DLD1 (cell line): ENCODE measurements around the gene PCNX2.

Experiments
- in situ Hi-C: cut with HindIII; loops from 2 replicates; pipeline ENCODE4 v1.10.0; 2017; ENCODE audit warnings: low sequenced_read_pairs

PCNX2 gene

DNA sequence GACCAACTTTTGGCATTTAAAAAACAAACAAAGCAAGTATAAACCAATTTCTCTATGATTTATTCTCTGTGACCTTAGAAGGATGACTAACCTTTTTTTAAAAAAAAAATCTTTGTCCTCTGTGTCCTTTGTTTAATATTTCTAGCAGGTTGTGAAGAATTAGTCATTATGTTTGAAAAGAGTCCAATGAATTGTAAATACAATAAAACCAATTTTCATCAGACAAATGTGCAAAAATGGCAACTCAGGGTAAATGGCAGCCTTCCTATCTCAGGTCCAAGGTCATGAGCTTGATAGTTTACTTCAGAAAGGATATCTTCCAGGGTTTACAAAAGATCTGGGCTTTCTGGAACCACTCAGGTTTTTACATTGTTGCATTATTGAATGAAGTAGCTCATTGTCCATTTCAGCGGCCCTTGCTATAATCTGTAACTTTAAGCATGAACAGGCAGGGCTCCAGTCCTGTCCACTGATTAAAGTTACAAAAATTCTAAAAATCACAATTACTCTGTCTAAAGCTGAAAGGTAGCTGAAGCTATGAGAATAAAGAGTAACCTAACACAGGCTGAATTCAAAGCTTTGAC is 20.3 kb upstream of the PCNX2 start:
- in situ Hi-C loops, result no loop called here

DNA sequence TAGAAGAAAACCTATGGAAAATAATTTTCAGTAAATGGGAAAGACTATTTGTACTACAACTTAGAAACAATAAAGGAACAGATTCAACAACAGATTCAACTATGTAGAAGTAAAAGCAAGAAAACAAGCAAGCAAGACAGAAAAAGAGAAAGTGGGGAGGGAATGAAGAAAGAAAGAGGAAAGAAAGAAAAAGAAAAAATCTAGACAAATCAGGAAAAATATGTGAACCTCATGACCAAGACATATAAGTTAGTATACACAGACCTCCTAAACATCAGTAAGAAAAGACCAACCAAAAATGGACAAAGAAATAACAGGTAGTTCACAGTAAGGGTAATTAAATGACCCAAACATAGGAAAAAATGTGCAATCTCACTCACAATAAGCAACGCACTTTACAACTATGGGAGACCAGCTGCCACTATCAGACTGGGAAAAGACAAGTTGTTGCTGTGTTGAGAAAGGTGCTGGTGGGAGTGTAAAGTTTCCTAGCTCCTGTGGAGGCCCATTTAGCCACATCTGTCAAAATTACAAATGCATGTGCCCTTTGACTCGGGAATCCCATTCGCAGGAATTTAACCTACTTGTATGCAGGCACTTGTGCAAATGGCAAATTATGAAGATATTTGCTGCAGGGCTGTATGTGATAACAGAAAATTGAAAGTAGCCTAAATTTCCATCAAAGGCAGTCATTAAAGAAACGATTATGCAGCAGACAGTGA is 18.1 kb upstream of the PCNX2 start:
- in situ Hi-C loops, result no loop called here

DNA sequence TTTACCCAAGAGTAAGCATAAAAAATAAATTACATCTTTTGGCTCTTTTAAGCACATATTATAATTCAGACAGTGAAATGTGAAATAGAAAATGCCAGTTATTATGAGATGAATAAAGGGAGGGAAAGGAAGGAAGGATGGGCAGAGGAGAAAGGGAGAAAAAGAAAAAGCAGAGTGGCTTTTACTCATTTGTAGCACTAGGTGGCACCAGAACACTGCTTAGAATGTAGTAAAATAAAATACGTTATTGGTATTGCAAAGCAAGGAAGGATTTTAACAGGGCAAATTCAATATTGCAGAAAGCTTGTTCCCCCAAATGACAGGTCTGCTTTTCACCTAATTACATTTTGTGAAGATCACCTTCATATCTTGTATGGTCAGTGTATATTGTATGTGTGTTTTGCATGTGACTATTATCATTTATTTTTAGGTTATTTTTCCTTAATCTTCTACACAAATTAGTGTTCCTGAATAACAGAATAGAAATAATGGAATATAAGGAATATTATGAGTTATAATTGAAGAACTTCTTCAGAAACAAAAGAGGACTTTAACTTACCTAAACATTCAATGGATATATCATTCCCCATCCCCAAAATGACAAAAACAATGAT is 9.1 kb upstream of the PCNX2 start:
- in situ Hi-C loops, result no loop called here

DNA sequence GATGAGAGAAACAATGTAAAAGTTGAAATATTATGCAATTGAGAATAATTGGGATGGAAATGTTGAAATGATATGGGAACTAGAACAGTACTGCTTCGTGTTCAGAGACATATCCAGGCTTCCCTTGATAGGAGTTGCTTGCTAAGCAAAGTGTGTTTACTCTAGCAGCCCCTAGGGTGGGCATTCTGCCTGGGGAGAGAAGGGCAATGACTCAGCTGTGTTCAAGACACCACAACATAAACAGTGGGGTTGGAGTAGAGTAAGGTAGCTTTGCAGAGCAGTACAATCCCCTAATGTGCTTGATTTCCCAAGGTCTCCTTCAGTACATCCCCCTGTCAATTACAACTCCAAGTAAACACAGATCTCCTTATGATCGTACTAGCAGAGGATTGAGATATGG is 4.8 kb upstream of the PCNX2 start:
- in situ Hi-C loops, result no loop called here

DNA sequence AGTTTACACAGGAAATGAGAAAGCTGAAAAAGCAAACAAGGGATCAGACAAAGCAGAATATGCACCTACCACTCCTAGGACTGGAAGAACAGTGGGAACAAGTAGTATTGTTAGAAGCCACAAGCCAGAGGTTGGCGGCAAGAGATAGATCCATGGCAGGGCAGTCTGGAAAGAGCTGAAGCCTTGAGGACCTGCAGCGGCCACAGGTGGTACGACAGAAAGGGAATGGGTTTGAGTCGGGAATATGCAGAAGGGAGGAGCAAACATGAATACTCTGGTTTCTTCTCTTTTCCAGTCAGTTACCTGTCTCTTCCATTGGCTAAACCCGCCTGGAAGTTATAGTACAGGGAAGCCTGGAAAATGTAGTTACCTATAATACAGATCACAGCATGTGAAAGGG is 3.9 kb upstream of the PCNX2 start:
- in situ Hi-C loops, result no loop called here

DNA sequence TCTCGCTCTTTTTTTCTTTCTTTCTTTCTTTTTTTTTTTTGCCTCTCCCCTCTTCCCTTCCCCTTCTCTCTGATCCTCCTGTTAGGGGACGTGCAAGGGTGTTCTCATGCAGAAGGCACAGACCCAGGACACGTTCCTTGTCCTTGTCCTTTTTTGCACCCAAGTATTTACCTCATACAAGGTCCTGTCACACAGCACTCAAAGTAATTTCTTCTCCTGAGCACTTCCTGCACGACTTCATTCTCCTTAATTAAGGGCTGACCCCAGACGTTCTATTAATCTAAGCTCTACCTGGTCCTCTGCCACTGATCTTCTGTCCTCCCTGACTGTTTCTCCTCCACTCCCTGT is 424 bp upstream of the PCNX2 start:
- in situ Hi-C loops, result no loop called here

DNA sequence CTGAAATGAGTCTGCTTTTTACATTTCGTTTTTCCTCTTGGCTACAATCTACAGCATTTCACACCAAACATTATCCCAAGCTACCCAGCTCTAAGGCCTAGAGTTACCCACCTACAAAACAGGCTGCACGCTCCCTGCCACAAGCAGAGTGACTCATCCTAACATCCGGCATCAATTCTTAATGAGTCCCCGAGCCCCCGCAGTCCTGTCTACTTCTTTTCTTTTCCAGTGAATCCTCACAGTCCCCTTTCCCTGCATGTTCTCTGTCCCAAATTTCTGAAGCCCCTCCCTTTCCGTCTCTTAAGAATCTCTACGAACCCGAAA is 650 bp downstream of the PCNX2 start:
- in situ Hi-C loops, result no loop called here

DNA sequence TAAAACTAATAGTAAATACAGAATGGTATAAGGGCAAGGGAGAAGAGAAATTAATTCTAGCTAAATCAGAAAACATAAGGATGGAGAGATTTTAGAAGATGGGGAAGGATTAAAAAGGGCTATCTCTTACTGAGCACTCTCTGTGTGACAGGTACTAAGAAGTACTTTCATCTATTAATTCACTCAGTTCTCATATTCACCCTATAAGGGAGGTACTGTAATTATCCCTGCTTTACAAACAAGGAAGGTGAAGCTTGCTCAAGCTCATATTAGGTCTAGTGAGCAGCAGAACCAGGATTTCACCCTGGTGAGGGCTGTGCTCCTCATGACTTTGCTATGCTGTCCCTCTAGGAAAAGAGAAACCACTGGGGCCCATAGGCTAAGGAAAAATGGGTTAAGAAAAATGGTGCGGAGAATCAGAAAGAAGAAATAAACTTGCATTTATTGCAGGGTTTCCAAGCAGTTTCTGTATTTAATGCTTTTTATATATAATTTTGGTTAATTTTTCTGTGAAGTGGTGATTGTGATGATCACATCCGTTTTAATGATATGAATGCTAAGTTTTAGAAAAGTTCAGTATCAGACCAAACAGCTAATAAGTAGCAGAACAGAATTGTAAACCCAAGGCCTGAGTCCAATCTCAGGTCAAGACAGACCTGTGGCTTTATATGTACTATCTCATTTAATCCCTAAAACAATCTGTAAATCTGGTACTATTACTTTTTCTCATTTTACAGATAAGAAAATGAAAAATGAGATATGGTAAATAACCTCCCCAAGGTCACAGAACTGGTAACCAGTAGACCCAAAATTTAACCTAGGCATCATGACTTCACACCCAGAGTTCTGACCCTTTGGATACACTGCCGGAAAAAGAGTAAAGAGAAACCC is 1.7 kb downstream of the PCNX2 start:
- in situ Hi-C loops, result no loop called here

DNA sequence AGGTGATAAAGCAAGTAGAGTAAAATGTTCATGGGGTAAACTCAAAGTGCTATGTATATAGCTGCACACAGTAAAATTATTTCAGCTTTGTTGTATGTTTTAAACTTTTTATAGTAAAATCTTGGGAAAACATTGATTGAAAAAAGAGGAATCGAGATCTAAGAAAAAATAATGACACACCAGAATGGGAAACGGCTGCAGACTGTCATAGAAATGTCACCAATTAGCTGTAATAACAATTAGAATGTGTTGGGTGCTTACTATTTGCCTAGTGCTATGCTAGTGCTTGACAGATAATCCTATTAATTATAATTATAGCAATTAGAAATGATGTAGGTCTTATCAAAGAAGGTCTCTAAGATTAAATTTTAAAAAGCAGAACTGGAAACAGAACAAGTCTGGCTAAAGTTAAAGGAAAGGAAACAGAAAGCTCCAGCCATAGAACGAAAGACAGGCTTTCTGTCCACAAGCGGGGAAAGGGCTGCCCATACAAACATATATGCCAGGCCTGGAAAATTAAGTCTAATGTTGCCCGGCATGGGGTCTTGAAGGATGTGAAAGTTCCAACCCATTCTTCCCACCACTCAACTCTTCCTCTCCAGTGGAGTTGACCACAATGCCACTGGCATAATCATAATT is 5.0 kb downstream of the PCNX2 start:
- in situ Hi-C loops, result no loop called here

DNA sequence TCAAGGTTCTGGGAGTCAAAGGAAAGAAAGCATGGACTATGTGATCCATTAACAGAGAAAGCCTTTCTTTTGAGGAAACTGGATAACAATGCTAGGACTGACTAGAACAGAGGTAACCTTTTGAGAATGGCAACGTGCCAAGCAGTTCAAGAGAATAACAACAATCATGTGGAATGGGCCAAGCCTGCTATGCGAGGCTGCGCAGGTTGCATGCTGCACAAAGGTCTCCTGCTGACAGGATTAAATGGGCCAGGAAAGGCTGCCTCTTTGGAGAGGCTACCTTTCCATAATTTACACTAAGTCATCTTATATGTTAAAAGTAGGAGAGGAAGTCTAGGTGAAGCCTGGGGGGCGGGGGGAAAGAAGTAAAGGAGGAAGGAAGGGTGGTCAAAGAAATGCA is 5.8 kb downstream of the PCNX2 start:
- in situ Hi-C loops, result no loop called here

DNA sequence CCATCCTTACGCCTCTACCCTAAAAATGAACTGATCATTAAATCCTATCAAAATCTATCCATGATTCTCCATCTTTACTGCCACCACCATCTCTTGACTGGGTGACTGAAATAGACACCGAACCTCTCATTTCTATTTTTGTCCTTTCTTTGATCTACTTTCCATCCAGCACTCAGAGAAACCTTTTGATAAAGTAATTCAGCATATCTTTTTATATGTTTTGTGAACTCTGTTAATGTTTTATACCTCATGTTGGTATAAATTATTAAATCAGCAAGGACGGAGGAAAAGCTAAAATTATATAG is 13.0 kb downstream of the PCNX2 start:
- in situ Hi-C loops, result no loop called here

DNA sequence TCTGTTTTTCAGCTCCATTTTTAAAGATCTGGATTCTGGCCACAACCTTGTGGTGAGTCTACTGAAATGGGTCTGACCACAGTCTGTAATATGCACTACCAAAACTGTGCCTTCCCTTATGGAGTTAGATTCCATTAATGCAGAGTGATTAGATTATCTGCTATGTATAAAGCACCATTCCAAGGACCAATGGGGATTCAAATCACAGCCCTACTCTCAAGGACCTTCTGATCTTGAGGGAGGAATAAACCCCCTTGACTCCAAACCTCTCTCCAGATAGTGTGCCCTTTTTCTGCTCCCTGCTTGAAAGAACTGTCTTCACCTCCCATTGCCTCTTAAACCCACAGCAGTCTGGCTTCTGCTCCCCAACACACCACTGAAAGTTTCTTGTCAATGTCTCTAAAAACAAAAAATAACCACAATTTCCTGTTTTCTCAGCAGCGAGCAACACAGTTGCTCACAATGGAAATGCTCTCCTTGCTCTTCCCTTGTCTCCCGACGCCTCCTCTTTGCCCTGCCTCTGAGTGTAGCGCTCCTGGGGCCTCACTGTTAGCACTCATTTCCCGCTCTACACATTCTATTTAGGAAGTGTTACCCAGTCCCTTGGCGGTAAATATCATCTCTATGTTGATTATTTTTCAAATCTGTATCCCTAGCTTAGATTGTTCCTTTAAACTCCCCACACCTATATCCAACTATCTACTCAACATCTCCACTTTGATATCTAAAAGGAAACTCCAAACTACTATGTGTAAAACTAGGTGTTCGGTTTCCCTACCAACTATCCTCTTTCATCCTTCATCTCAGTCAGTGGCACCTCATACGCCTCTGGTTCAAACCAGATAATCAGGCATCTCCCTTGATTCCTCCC is 13.6 kb downstream of the PCNX2 start:
- in situ Hi-C loops, result no loop called here

DNA sequence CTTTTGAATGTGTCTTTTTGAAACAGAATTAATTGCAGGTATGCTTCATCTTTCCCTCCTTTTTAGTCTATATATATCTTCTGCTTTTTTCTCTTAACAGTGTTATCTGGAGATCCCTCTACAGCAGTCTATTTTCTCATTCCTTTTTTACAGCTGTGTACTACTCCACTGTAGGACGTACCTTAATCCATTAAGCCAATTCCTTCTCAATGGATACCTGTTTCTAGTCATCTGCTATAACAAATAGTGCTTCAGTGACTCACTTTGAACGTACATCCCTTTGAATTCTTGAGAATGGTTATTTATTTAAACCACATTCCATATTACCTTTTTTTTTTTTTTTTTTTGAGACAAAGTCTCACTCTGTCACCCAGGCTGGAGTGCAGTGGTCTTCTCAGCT is 15.6 kb downstream of the PCNX2 start:
- in situ Hi-C loops, result no loop called here

DNA sequence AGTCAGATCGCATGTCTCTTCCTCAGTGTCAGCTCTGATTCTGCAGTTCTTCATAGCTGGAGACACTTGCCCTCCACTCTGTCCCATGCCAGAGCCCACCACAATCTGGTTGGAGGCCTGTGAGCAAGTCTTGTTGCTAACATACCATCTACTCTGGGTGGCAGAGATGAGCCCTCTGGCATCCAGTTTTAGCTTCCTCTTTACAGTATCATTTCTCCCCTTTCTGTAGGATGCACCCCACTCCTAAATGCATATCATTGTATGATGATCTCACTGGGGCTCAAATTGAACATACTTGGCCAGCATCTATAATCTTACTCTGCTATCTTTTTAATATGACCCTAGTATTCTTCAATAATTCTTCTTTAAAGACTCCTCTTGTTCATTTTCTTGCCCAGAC is 16.9 kb downstream of the PCNX2 start:
- in situ Hi-C loops, result no loop called here

DNA sequence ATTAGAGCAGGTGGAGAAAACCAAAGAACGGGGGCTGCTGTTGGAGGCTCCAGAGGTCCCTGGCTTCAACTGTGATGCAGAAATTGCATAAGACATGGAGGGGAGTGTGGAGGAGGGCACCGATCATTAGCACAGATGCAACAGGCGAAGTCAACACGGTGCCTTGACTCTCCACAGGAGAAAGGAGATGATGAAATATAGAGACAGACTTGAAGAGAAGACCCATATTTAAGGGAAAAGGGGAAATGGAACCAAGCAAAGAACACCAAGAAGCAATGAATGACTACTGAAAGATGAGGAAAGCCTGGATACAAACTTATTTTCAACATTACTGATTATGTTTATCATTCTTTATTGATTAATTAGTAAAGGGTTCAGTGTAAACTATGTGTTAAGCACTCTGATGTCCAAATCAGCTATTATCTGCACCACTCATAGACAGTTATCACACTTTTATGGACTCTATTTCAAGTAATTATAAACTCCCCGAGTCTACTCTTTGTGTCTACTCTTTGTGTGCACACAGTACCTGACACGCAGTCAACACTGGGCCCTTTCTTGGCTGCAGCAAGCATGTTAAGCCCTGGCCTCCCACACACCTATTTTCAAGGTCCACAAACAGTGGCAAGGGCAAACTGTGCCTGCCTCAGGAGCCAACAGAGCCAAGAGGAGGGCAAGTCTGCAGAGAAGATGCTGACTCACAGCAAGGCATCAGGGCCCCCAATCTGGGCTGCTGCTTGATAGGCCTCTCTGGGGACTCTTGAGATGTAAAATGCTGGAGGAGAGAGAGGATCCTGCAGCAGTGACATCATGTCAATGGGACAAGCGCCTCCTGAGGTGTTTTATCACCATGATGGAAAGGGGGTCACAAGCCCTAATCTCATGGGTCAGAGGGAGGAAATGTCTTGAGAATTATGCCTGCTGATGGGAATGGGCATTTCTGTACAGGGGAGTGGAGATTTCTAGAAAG is 17.6 kb downstream of the PCNX2 start:
- in situ Hi-C loops, result no loop called here

DNA sequence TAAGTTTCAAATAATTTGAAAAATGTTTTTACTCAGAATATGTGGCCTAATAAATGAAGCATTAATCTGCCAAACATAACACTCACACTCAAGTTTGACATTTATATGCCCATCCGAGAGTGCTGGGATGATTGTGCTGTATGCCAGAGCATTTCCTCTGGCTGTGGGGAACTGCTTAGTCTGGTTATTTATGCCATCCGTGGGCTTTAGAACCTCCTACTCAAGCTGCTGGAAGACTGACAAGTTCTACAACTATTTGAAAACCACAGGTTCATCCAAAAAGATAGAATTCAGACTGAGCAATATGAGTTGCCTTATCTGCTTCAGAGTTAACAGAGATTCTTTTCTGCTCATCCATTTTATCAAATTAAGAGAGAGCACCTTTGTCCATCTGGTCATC is 25.9 kb downstream of the PCNX2 start:
- in situ Hi-C loops, result no loop called here

DNA sequence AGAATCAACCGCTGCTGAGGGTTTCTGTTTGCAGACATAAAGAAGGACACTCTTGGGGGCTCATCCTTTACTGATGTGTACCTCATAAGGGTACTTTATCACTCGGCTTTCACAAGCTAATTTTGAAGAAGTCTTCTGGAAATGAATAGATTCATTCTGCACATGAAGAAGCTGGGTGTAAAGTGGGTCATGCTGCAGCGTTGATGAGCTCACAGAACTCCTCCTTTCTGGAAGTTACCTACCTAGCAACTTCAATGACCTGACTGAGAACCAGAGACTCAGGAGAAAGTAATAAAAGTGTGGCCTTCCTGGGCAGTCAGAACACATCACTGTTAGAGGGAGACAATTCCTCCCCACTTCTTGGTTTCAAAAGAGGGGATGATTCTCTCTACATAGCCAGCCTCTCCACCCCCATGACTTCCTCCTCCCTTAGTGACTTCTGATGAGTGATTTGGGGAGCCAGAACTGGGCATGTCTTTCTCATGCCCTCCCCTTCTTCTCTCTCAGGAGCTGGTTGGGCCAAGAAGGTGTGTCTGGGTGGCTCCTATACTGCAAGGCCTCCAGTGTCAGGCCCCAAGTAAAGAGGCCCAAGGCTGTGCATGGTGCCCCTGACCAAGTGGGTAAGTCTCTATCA is 27.0 kb downstream of the PCNX2 start:
- in situ Hi-C loops, result no loop called here

DNA sequence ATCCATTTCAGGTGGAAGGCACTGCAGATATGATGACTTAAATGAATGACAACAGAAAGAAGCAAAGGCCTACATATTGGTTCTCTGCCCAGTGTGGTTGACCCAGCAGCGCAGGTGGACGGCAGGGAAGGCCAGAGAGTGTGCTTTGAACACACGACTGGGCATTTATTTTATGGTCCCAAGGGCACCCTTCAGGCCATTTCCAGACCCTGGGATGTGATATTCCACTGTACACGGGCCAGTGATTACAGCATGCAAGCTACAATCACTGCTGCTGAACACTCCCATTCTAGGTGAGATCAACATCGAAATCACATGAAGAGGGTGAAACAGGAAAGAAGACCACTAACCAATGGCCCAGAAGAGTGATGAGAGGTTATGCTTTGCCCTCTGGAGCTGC is 33.8 kb downstream of the PCNX2 start:
- in situ Hi-C loops, result no loop called here

DNA sequence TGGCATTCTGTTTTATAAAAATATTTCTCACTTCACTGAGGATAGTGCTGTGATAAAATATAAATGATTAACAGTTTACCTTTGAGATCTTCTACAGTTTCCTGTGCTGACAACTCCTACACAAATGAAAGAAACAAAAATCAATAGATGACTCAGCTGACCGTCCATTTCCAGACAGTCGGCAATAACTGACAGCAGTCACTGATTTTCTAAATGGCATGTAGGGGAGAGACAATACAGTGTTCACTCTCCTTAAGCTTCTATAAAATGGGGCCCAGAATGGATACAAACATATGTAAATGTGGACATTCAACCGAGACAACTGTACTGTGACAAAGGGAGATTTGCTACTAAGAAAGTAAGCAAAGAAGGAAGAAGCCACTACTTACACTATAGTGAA is 34.3 kb downstream of the PCNX2 start:
- in situ Hi-C loops, result no loop called here
